H1 (cell line): Measurements from ENCODE around the gene TCEA2. TPM values are rescaled to one million over a fixed set of nuclear protein-coding genes. Genes with fewer than 3 reads are reported as not detected.
A peak's percentile ranks its signal among the peaks of the same experiment; 100 is the strongest.

ENCODE experiments used
- CTCF ChIA-PET: fragments of 300-600 bp; sonication (Branson Sonifier 250); formaldehyde crosslinking; loops from one replicate; lab custom pipeline; 2021; ENCODE audit not compliant: partially characterized antibody; lab: Charles Lee
- POLR2A ChIA-PET: fragments of 300-600 bp; sonication (Branson Sonifier 250); formaldehyde crosslinking; loops from one replicate; lab custom pipeline; 2021; ENCODE audit warnings: inconsistent platforms; ENCODE audit not compliant: partially characterized antibody; lab: Charles Lee
- DNase-seq, 2 experiments: peaks; one replicate each; pipeline versions ENCODE4 v3.0.0 to v3.0.0-alpha.2; 2010 to 2022; ENCODE audit warnings: low spot score in 2 of 2, low read depth in 1 of 2, mixed read lengths in 1 of 2
- FAIRE-seq: peaks from 2 replicates; lab custom pipeline; 2011; peaks lifted over from hg19 to GRCh38; lab: Jason Lieb, UNC
- H2AFZ ChIP-seq: 2 replicates; pipeline ENCODE4 v1.8.1; 2012; ENCODE audit warnings: low read length, inconsistent platforms
- H2AK5ac ChIP-seq: 2 replicates; pipeline ENCODE4 v1.6.1; 2013; ENCODE audit warnings: low read depth, low read length
- H2BK120ac ChIP-seq: replicated peaks from 2 replicates; pipeline ENCODE3; 2013; ENCODE audit warnings: low read depth, low read length, inconsistent platforms
- H2BK12ac ChIP-seq: 2 replicates; pipeline ENCODE4 v1.6.1; 2013; ENCODE audit warnings: low read depth, low read length
- H2BK15ac ChIP-seq: 2 replicates; pipeline ENCODE4 v1.6.1; 2013; ENCODE audit warnings: low read length
- H2BK20ac ChIP-seq: 2 replicates; pipeline ENCODE4 v1.6.1; 2013; ENCODE audit warnings: low read length
- H2BK5ac ChIP-seq: 2 replicates; pipeline ENCODE4 v1.6.1; 2013; ENCODE audit warnings: low read depth, low read length
- H3K14ac ChIP-seq: 2 replicates; pipeline ENCODE4 v1.6.1; 2013; ENCODE audit warnings: inconsistent platforms; ENCODE audit not compliant: insufficient read length
- H3K18ac ChIP-seq: 2 replicates; pipeline ENCODE4 v1.6.1; 2013; ENCODE audit warnings: low read length; ENCODE audit errors: extremely low read depth
- H3K23ac ChIP-seq: 2 replicates; pipeline ENCODE4 v1.6.1; 2013; ENCODE audit warnings: inconsistent platforms; ENCODE audit not compliant: insufficient read length
- H3K23me2 ChIP-seq: 2 replicates; pipeline ENCODE4 v1.6.1; 2013; ENCODE audit warnings: low read depth, low read length
- H3K27ac ChIP-seq: 2 replicates; pipeline ENCODE4 v1.6.1; 2011; ENCODE audit warnings: low read depth, low read length, inconsistent platforms
- H3K27me3 ChIP-seq, 4 experiments: replicated peaks in 1 of 4; 1 replicate in 1 of 4; 2 replicates in 3 of 4; pipeline versions ENCODE4 v1.6.1 to v1.8.1; 2011 to 2013; ENCODE audit warnings: low read length in 3 of 4, mild to moderate bottlenecking in 3 of 4, inconsistent platforms in 2 of 4, mixed read lengths in 2 of 4, moderate library complexity in 1 of 4; ENCODE audit not compliant: control insufficient read depth in 3 of 4, insufficient read depth in 3 of 4; ENCODE audit errors: extremely low read depth in 1 of 4
- H3K36me3 ChIP-seq, 4 experiments: 2 replicates each; pipeline versions ENCODE4 v1.6.1 to v1.8.1; 2011 to 2013; ENCODE audit warnings: mild to moderate bottlenecking in 4 of 4, low read length in 3 of 4, moderate library complexity in 2 of 4, control low read depth in 1 of 4, inconsistent platforms in 1 of 4; ENCODE audit not compliant: insufficient read depth in 4 of 4, control insufficient read depth in 2 of 4
- H3K4ac ChIP-seq: replicated peaks from 2 replicates; pipeline ENCODE3; 2013; ENCODE audit warnings: low read length, low read depth, mixed read lengths, inconsistent platforms; ENCODE audit not compliant: insufficient read length
- H3K4me1 ChIP-seq, 4 experiments: replicated peaks in 1 of 4; 1 replicate in 1 of 4; 2 replicates in 3 of 4; pipeline versions ENCODE4 v1.6.1 to v1.8.1; 2011 to 2013; ENCODE audit warnings: low read length in 3 of 4, inconsistent platforms in 2 of 4, mixed read lengths in 1 of 4; ENCODE audit not compliant: insufficient read depth in 4 of 4, control insufficient read depth in 3 of 4
- H3K4me2 ChIP-seq, 2 experiments: 2 replicates each; pipeline versions ENCODE4 v1.6.1 to v1.8.1; 2011 to 2013; ENCODE audit warnings: low read depth in 2 of 2, low read length in 2 of 2, control low read depth in 1 of 2, inconsistent platforms in 1 of 2, mild to moderate bottlenecking in 1 of 2; ENCODE audit not compliant: insufficient read depth in 1 of 2
- H3K4me3 ChIP-seq, 4 experiments: fragments of 200-600, 300-600 bp in 1 of 4; sonication (generic), shearing (Covaris generic), sonication (Bioruptor Twin) in 1 of 4; 2 replicates each; pipeline versions ENCODE4 v1.5.1 to v1.8.1; 2011 to 2016; ENCODE audit warnings: low read length in 4 of 4, low read depth in 3 of 4, control low read depth in 2 of 4, inconsistent platforms in 2 of 4, mild to moderate bottlenecking in 2 of 4, mixed read lengths in 1 of 4, moderate library complexity in 1 of 4; ENCODE audit not compliant: insufficient read depth in 2 of 4; ENCODE audit errors: extremely low read depth in 1 of 4
- H3K56ac ChIP-seq: replicated peaks from 2 replicates; pipeline ENCODE3; 2013; ENCODE audit warnings: low read depth, mild to moderate bottlenecking, mixed read lengths, low read length, inconsistent platforms; ENCODE audit not compliant: insufficient read length
- H3K79me1 ChIP-seq: 2 replicates; pipeline ENCODE4 v1.6.1; 2013; ENCODE audit warnings: low read depth, low read length, control low read depth
- H3K79me2 ChIP-seq, 2 experiments: 2 replicates each; pipeline versions ENCODE4 v1.6.1 to v1.8.1; 2012 to 2013; ENCODE audit warnings: low read length in 2 of 2, mild to moderate bottlenecking in 2 of 2, inconsistent platforms in 1 of 2; ENCODE audit not compliant: insufficient read depth in 2 of 2, control insufficient read depth in 1 of 2
- H3K9ac ChIP-seq, 4 experiments: replicated peaks in 1 of 4; 1 replicate in 1 of 4; 2 replicates in 3 of 4; pipeline versions ENCODE4 v1.6.1 to v1.8.1; 2011 to 2013; ENCODE audit warnings: low read depth in 3 of 4, low read length in 3 of 4, control low read depth in 2 of 4, mild to moderate bottlenecking in 2 of 4, moderate library complexity in 2 of 4, inconsistent platforms in 1 of 4; ENCODE audit errors: extremely low read depth in 1 of 4
- H3K9me3 ChIP-seq, 2 experiments: 2 replicates each; pipeline versions ENCODE4 v1.6.1 to v1.8.1; 2012 to 2013; ENCODE audit warnings: mild to moderate bottlenecking in 2 of 2, moderate library complexity in 2 of 2, control low read depth in 1 of 2, inconsistent platforms in 1 of 2, low read depth in 1 of 2, low read length in 1 of 2, mixed read lengths in 1 of 2; ENCODE audit not compliant: insufficient read depth in 2 of 2
- H4K20me1 ChIP-seq, 2 experiments: replicated peaks in 1 of 2; 2 replicates each; pipeline versions ENCODE3 to v1.8.1; 2011 to 2013; ENCODE audit warnings: inconsistent platforms in 2 of 2, low read length in 2 of 2, mild to moderate bottlenecking in 1 of 2; ENCODE audit not compliant: insufficient read depth in 2 of 2, control insufficient read depth in 1 of 2
- H4K5ac ChIP-seq: 2 replicates; pipeline ENCODE4 v1.6.1; 2013; ENCODE audit warnings: low read length, low read depth, mixed read lengths, inconsistent platforms; ENCODE audit not compliant: insufficient read length
- H4K8ac ChIP-seq: 2 replicates; pipeline ENCODE4 v1.8.0; 2013; ENCODE audit warnings: mild to moderate bottlenecking, moderate library complexity, low read length, inconsistent platforms; ENCODE audit not compliant: insufficient read depth; ENCODE audit errors: extremely low read depth
- H4K91ac ChIP-seq: replicated peaks from 2 replicates; pipeline ENCODE3; 2013; ENCODE audit warnings: low read length, mixed read lengths, inconsistent platforms; ENCODE audit not compliant: insufficient read length
- EP300 ChIP-seq, 2 experiments: IDR thresholded peaks; 1 replicate in 1 of 2; 2 replicates in 1 of 2; pipeline ENCODE4 v1.6.1; 2011 to 2012; ENCODE audit warnings: low read depth in 2 of 2, low read length in 2 of 2, mild to moderate bottlenecking in 2 of 2, borderline replicate concordance in 1 of 2, inconsistent platforms in 1 of 2, moderate library complexity in 1 of 2
- HDAC2 ChIP-seq, 2 experiments: fragments of 300-600 bp in 1 of 2; sonication (generic) in 1 of 2; IDR thresholded peaks; 2 replicates each; pipeline ENCODE4 v1.6.1; 2011 to 2012; ENCODE audit warnings: low read depth in 2 of 2, low read length in 2 of 2, mild to moderate bottlenecking in 2 of 2, moderate library complexity in 2 of 2, borderline replicate concordance in 1 of 2, inconsistent platforms in 1 of 2
- SP2 ChIP-seq: IDR thresholded peaks from 2 replicates; pipeline ENCODE4 v1.6.1; 2012; ENCODE audit warnings: mild to moderate bottlenecking, low read length, inconsistent platforms
- WGBS, 2 experiments: shearing (Covaris generic) in 1 of 2; methylation state at CpG; one replicate each; pipeline versions ENCODE4 v1.1.6 to v1.1.7; 2013 to 2015; ENCODE audit warnings: low lambda C conversion rate in 2 of 2, mixed read lengths in 2 of 2, inconsistent platforms in 1 of 2, low coverage in 1 of 2, missing lambda C conversion rate in 1 of 2; ENCODE audit not compliant: insufficient replicate concordance in 2 of 2, insufficient coverage in 1 of 2, insufficient read length in 1 of 2; ENCODE audit errors: extremely low coverage in 1 of 2, missing lambda C conversion rate in 1 of 2; 5-methylcytosine and 5-hydroxymethylcytosine counted together
- polyA plus RNA-seq, 7 experiments: library from polyadenylated mRNA; depleted of rRNA in 3 of 7; stranded (reverse) in 5 of 7; unstranded in 2 of 7; fragments of >200 nt in 5 of 7; fragments of 200-250 nt in 2 of 7; gene quantifications; 1 replicate in 5 of 7; 2 replicates in 1 of 7; 4 replicates in 1 of 7; pipeline versions ENCODE4 v1.2.1 to v1.2.3, GENCODE V29; 2011 to 2013; ENCODE audit warnings: missing spikeins in 2 of 7, mixed read lengths in 2 of 7
- total RNA-seq: library from RNA; stranded (reverse); fragmentation: NEBNext Ultra II Directional; extraction: Animal tissue kit (Norgen Biotek cat#: 25700); gene quantifications from 2 replicates; pipeline ENCODE4 v1.2.1, GENCODE V29; 2021

Gene TCEA2
- total and polyA plus RNA-seq, 2 of the 8 experiments (the other 6 are each of a cell fraction or from before 2014, with no cell fraction given) = 41.4 to 42.3 TPM

- Histone ChIP-seq H3K36me3 (no peaks in the 10 kb centered on the region), H2BK120ac (no peak within 1 kb of the TSS), H2BK15ac (no peak within 1 kb of the TSS), H3K18ac (peak within 1 kb of the TSS; percentile 93), H4K20me1 (no peaks in the 10 kb centered on the region), H2BK20ac (no peak within 1 kb of the TSS), H3K4ac (peak within 1 kb of the TSS; percentile 73), H2AK5ac (no peak within 1 kb of the TSS), H3K9me3 (no peaks in the 10 kb centered on the region), H2AFZ (peak within 1 kb of the TSS; percentile 94; the same call in 1 of the 2 replicates), H3K9ac (peak within 1 kb of the TSS in 2 of 4 experiments; percentile 18 to 61; a peak in 4 of 7 replicates), H3K4me2 (peak within 1 kb of the TSS; percentile 78 to 94), H3K56ac (peak within 1 kb of the TSS; percentile 25), H3K4me1 (peaks cover 0 to 38% (median 20%) of the 10 kb centered on the region in 4 experiments; a peak in 6 of 7 replicates), H3K23ac (no peak within 1 kb of the TSS), H4K5ac (peak within 1 kb of the TSS; percentile 36), H2BK5ac (peak within 1 kb of the TSS; percentile 44; the same call in 1 of the 2 replicates), H2BK12ac (peak within 1 kb of the TSS; percentile 80; the same call in 1 of the 2 replicates), H3K14ac (no peak within 1 kb of the TSS), H3K79me2 (no peaks in the 10 kb centered on the region), H3K23me2 (peaks cover 22% of the 10 kb centered on the region; the same call in 1 of the 2 replicates), H3K4me3 (peak within 1 kb of the TSS; percentile 60 to 92 (median 71)), H4K91ac (no peak within 1 kb of the TSS), H4K8ac (peak within 1 kb of the TSS; percentile 75), H3K27me3 (peaks cover 6 to 44% (median 37%) of the 10 kb centered on the region in 4 experiments), H3K79me1 (no peaks in the 10 kb centered on the region), H3K27ac (no peak within 1 kb of the TSS; the same call in 1 of the 2 replicates)
- POLR2A ChIA-PET = interaction anchor here (0.7 to 4.6 kb wide), 6 partner anchors 12 to 140 kb away, joined by 3 to 27 read pairs (median 4); partner anchors contain the start of gene TCEA2
- 24% methylated on average over 27 of the region's 62 CpGs; no CpG with 5 or more reads in 1 of the 2 experiments for WGBS, 2 experiments
- DNase-seq (peak in 1 of 2 experiments; percentile 74), FAIRE-seq (no peak)
- CTCF ChIA-PET = interaction anchor here (1.0 to 13.0 kb wide), 10 partner anchors 11 to 100 kb away, joined by 3 to 144 read pairs (median 8); partner anchors contain the start of genes PRPF6, SAMD10, SOX18 and TCEA2
- no peak for TF ChIP-seq HDAC2 (IDR thresholded peaks at IDR 0.05; ENCODE audit: borderline replicate concordance in 1 of 2, low read depth in 2 of 2, low read length in 2 of 2)
- no peak for TF ChIP-seq SP2
- no peak for TF ChIP-seq EP300 (IDR thresholded peaks at IDR 0.05; ENCODE audit: borderline replicate concordance in 1 of 2, low read depth in 2 of 2, low read length in 2 of 2)
Observed at GRCh38 chr20:64080013-64080812, 17.2 kb downstream of the TCEA2 start, which contains the start of gene OPRL1. Gene OPRL1, plus strand, starts transcription at chr20:64080082. Its CDS starts 12,639 bp downstream, at chr20:64092721.
